Neural cell (in vitro differentiated cells): ENCODE data around the gene PCGF1. TPM values are rescaled to one million over a fixed set of nuclear protein-coding genes. Genes with fewer than 3 reads are reported as not detected.

ENCODE experiments used
- H2AFZ ChIP-seq: fragments of 200-600, 300-800 bp; sonication (generic), shearing (Covaris generic); 2 replicates; pipeline ENCODE4 v1.6.0; 2014; ENCODE audit warnings: low read depth, mild to moderate bottlenecking, antibody characterized with exemption, low read length, moderate library complexity
- H3F3A ChIP-seq: fragments of 200-600 bp; shearing (Covaris generic); 2 replicates; pipeline ENCODE4 v1.6.1; 2016; ENCODE audit warnings: mild to moderate bottlenecking, moderate library complexity, mixed read lengths, antibody characterized with exemption, low read length; ENCODE audit not compliant: insufficient read depth, poor library complexity, severe bottlenecking
- H3K27ac ChIP-seq: fragments of 200-600, 300-800 bp; sonication (generic), shearing (Covaris generic); 2 replicates; pipeline ENCODE4 v1.5.1; 2014; ENCODE audit warnings: mild to moderate bottlenecking, low read length, moderate library complexity
- H3K27me3 ChIP-seq: fragments of 300-800, 200-600 bp; sonication (generic), shearing (Covaris generic); 2 replicates; pipeline ENCODE4 v1.6.0; 2014; ENCODE audit warnings: mild to moderate bottlenecking, low read depth, low read length, moderate library complexity; ENCODE audit not compliant: insufficient read depth
- H3K36me3 ChIP-seq: fragments of 300-800, 200-600 bp; sonication (generic), shearing (Covaris generic); 2 replicates; pipeline ENCODE4 v1.5.1; 2014; ENCODE audit warnings: mild to moderate bottlenecking, antibody characterized with exemption, low read length, moderate library complexity; ENCODE audit not compliant: insufficient read depth
- H3K4me2 ChIP-seq: fragments of 300-800, 200-600 bp; sonication (generic), shearing (Covaris generic); 2 replicates; pipeline ENCODE4 v1.6.0; 2014; ENCODE audit warnings: mild to moderate bottlenecking, low read length
- H3K4me3 ChIP-seq: fragments of 300-800, 200-600 bp; sonication (generic), shearing (Covaris generic); 2 replicates; pipeline ENCODE4 v1.5.1; 2014; ENCODE audit warnings: mild to moderate bottlenecking, low read length, moderate library complexity
- H3K79me2 ChIP-seq: fragments of 200-600 bp; shearing (Covaris generic); replicated peaks from 2 replicates; pipeline ENCODE4 v1.6.0; 2014; ENCODE audit warnings: mild to moderate bottlenecking, low read length, moderate library complexity; ENCODE audit not compliant: insufficient read depth
- H3K9ac ChIP-seq: fragments of 300-800, 200-600 bp; sonication (generic), shearing (Covaris generic); 2 replicates; pipeline ENCODE4 v1.6.1; 2016; ENCODE audit warnings: mild to moderate bottlenecking, low read length, mixed read lengths
- H3K9me2 ChIP-seq: fragments of 200-600 bp; shearing (Covaris generic); 2 replicates; pipeline ENCODE4 v1.6.1; 2016; ENCODE audit warnings: mild to moderate bottlenecking, low read length, mixed read lengths; ENCODE audit not compliant: insufficient read depth
- H3K9me3 ChIP-seq: fragments of 200-600, 300-800 bp; sonication (generic), shearing (Covaris generic); 2 replicates; pipeline ENCODE4 v1.6.1; 2016; ENCODE audit warnings: mild to moderate bottlenecking, mixed run types, low read length, moderate library complexity, mixed read lengths
- H4K20me1 ChIP-seq: fragments of 200-600 bp; shearing (Covaris generic); 2 replicates; pipeline ENCODE4 v1.6.1; 2016; ENCODE audit warnings: mild to moderate bottlenecking, mixed run types; ENCODE audit not compliant: insufficient read depth
- EP300 ChIP-seq: fragments of 450-650 bp; conservative IDR thresholded peaks from 2 replicates; pipeline ENCODE4 v1.6.1; 2014; ENCODE audit warnings: antibody characterized with exemption, mild to moderate bottlenecking, moderate library complexity; ENCODE audit not compliant: poor library complexity, severe bottlenecking
- EZH2 ChIP-seq: fragments of 200-600, 300-800 bp; shearing (Covaris generic), sonication (generic); IDR thresholded peaks from 2 replicates; pipeline ENCODE4 v1.6.1; 2014; ENCODE audit warnings: antibody characterized with exemption, low read length, borderline replicate concordance, mild to moderate bottlenecking; ENCODE audit not compliant: insufficient read depth, poor library complexity, severe bottlenecking
- MXI1 ChIP-seq: fragments of 450-650 bp; conservative IDR thresholded peaks from 2 replicates; pipeline ENCODE4 v1.6.1; 2014; ENCODE audit warnings: antibody characterized with exemption, mild to moderate bottlenecking; ENCODE audit not compliant: poor library complexity, severe bottlenecking
- POLR2AphosphoS5 ChIP-seq: IDR thresholded peaks from 2 replicates; pipeline ENCODE4 v1.6.1; 2012
- RAD21 ChIP-seq: fragments of 450-650 bp; conservative IDR thresholded peaks from 2 replicates; pipeline ENCODE4 v1.6.1; 2014; ENCODE audit warnings: antibody characterized with exemption, mild to moderate bottlenecking, moderate library complexity
- SMC3 ChIP-seq: fragments of 450-650 bp; conservative IDR thresholded peaks from 2 replicates; pipeline ENCODE4 v1.6.1; 2014; ENCODE audit warnings: antibody characterized with exemption, mild to moderate bottlenecking, moderate library complexity; ENCODE audit not compliant: poor library complexity
- TAF1 ChIP-seq: IDR thresholded peaks from 2 replicates; pipeline ENCODE4 v1.6.1; 2012; ENCODE audit warnings: low read depth
- polyA plus RNA-seq: library from polyadenylated mRNA; depleted of rRNA; stranded (reverse); fragments of >200 nt; gene quantifications from 2 replicates; pipeline ENCODE4 v1.2.3, GENCODE V29; 2014
- TF ChIP-seq, protein P1 (sequence below): IDR thresholded peaks from 2 replicates; pipeline ENCODE4 v1.6.1; 2012; ENCODE audit warnings: borderline replicate concordance
- TF ChIP-seq, protein P2 (sequence below): fragments of 450-650 bp; IDR thresholded peaks from 2 replicates; pipeline ENCODE4 v1.5.1; 2014; ENCODE audit warnings: antibody characterized with exemption, mild to moderate bottlenecking, moderate library complexity; ENCODE audit not compliant: poor library complexity, severe bottlenecking

Gene PCGF1
- polyA plus RNA-seq, 1 donor from 2014 or later = 30.2 TPM

DNA sequence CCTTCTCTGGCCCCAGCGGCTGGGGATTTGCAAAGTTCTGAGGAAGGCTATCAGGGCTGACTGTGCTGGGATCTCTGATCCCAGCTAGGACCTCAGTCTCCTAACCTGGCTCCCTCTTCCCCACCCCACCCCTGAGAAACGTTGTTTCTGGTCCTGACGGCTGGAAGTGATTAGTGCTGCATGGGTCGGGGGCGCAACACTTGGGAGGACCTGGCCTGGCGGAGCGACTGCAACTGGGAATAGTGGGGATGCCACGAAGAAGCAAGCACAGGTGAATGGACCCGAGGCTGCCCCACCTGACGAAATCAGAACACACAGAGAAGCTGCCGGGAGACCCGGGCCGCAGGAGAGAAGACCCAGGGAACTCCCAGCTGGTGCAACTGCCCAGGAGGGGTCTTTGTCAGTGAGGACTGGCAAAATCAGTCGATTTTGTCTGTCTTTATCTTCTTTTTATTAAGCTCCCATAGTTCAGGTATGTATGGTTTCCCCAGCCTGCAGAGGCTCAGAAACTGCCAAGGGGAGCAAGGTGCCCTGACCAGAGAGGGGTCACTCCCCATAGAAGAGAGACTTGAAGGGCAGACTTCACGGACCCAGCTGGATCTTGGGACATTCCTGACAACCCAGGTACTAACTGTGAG is 7.4 kb downstream of the PCGF1 start:
- Histone ChIP-seq H3K4me2 (no peak overlapping the region), H3K4me3 (peak overlapping the region; percentile 55), H3K27me3 (peaks cover 92% of the 10 kb centered on the region), H3K9ac (no peak overlapping the region), H3K27ac (no peak overlapping the region), H3K9me2 (no peaks in the 10 kb centered on the region), H2AFZ (no peak overlapping the region), H4K20me1 (no peaks in the 10 kb centered on the region), H3K36me3 (no peaks in the 10 kb centered on the region), H3K79me2 (no peaks in the 10 kb centered on the region), H3F3A (no peaks in the 10 kb centered on the region), H3K9me3 (no peaks in the 10 kb centered on the region)
- TF ChIP-seq EZH2 (peak; percentile 71), POLR2AphosphoS5 (no peak), RAD21 (no peak), EP300 (no peak)

DNA sequence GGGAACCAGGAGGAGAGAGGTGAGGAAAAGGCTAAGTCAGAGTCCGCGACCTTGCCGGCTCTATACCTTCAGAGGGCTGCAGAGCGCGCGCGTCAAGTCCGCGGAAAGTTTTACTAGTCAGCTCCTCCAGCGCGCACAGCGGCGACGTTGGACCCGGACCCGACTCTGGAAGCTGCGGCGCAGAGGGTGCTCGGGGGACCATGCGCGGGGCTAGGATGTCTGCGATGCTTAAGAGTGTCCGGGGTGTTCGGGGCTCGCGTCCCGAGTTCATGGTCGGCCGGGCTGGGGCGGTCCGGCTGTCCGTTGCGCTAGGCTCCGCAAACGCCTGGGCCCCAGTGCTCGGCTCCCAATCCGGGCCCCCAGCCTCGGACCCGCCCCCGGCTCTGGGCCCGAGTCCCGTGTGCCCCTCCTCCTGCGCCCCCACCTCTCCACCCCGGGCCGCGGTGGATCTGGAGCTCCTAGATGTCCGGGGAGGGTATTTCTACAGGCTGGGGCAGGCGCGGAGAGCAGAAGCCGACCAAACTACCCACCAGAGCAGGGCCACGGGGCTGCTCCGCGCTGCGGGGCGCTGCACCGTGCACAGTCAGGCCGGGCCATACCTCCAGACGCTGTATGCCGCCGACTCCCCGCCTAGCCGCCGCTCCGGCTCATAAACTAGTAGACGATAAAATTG is 8.1 kb downstream of the PCGF1 start, which contains the start of gene LBX2:
LBX2 (minus strand) TSS at position 337 of the 673 bp plus-strand sequence; CDS start at position 271, 66 bp downstream.
- Histone ChIP-seq H3K27ac (no peak within 1 kb of the TSS), H3K4me3 (peak within 1 kb of the TSS; percentile 55), H3F3A (no peaks in the 10 kb centered on the region), H3K27me3 (peaks cover 86% of the 10 kb centered on the region), H3K79me2 (no peaks in the 10 kb centered on the region), H3K36me3 (no peaks in the 10 kb centered on the region), H3K4me2 (peak within 1 kb of the TSS; percentile 36), H3K9me2 (no peaks in the 10 kb centered on the region), H2AFZ (no peak within 1 kb of the TSS), H3K9me3 (no peaks in the 10 kb centered on the region), H4K20me1 (no peaks in the 10 kb centered on the region), H3K9ac (no peak within 1 kb of the TSS)
- TF ChIP-seq RAD21 = no peak
- TF ChIP-seq, protein P1, sequence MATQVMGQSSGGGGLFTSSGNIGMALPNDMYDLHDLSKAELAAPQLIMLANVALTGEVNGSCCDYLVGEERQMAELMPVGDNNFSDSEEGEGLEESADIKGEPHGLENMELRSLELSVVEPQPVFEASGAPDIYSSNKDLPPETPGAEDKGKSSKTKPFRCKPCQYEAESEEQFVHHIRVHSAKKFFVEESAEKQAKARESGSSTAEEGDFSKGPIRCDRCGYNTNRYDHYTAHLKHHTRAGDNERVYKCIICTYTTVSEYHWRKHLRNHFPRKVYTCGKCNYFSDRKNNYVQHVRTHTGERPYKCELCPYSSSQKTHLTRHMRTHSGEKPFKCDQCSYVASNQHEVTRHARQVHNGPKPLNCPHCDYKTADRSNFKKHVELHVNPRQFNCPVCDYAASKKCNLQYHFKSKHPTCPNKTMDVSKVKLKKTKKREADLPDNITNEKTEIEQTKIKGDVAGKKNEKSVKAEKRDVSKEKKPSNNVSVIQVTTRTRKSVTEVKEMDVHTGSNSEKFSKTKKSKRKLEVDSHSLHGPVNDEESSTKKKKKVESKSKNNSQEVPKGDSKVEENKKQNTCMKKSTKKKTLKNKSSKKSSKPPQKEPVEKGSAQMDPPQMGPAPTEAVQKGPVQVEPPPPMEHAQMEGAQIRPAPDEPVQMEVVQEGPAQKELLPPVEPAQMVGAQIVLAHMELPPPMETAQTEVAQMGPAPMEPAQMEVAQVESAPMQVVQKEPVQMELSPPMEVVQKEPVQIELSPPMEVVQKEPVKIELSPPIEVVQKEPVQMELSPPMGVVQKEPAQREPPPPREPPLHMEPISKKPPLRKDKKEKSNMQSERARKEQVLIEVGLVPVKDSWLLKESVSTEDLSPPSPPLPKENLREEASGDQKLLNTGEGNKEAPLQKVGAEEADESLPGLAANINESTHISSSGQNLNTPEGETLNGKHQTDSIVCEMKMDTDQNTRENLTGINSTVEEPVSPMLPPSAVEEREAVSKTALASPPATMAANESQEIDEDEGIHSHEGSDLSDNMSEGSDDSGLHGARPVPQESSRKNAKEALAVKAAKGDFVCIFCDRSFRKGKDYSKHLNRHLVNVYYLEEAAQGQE = no peak
- TF ChIP-seq POLR2AphosphoS5 = no peak
- TF ChIP-seq SMC3 = no peak
- no peak for TF ChIP-seq EP300
- TF ChIP-seq, protein P2, sequence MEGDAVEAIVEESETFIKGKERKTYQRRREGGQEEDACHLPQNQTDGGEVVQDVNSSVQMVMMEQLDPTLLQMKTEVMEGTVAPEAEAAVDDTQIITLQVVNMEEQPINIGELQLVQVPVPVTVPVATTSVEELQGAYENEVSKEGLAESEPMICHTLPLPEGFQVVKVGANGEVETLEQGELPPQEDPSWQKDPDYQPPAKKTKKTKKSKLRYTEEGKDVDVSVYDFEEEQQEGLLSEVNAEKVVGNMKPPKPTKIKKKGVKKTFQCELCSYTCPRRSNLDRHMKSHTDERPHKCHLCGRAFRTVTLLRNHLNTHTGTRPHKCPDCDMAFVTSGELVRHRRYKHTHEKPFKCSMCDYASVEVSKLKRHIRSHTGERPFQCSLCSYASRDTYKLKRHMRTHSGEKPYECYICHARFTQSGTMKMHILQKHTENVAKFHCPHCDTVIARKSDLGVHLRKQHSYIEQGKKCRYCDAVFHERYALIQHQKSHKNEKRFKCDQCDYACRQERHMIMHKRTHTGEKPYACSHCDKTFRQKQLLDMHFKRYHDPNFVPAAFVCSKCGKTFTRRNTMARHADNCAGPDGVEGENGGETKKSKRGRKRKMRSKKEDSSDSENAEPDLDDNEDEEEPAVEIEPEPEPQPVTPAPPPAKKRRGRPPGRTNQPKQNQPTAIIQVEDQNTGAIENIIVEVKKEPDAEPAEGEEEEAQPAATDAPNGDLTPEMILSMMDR = no peak
- TF ChIP-seq MXI1 = no peak
- TF ChIP-seq EZH2 = no peak
- no peak for TF ChIP-seq TAF1
